ENCODE results near the gene TSBP1. TPM values are rescaled to one million over a fixed set of nuclear protein-coding genes. Genes with fewer than 3 reads are reported as not detected.

Gene TSBP1
- total RNA-seq, 1 experiment from 2014 or later = not detected

GRCh38 chr6:32387589-32388340 is 16.1 kb upstream of the TSBP1 start:
- no peak for DNase-seq (ENCODE audit: unreplicated experiment)
- ChIA-PET POLR2A (no interaction called here), CTCF (no interaction called here)
- Mint-ChIP-seq H3K9me3 (ENCODE audit: unreplicated experiment) (no peaks in the 10 kb centered on the region), H3K27me3 (ENCODE audit: insufficient read depth, unreplicated experiment) (peaks cover 81% of the 10 kb centered on the region), H3K4me3 (ENCODE audit: unreplicated experiment) (no peak overlapping the region), H3K4me1 (ENCODE audit: insufficient read depth, unreplicated experiment) (no peaks in the 10 kb centered on the region), H3K27ac (ENCODE audit: low read depth, unreplicated experiment) (no peak overlapping the region), H3K36me3 (ENCODE audit: insufficient read depth, unreplicated experiment) (no peaks in the 10 kb centered on the region)
- no TSS peak for BruUV-seq (replicated peaks)
- TF ChIP-seq CTCF (IDR thresholded peaks at IDR 0.05; ENCODE audit: unreplicated experiment) = no peak
- intact Hi-C loops (cut with micrococcal nuclease) = no loop called here

- no peak for DNase-seq (ENCODE audit: unreplicated experiment)
- H3K9me3 Mint-ChIP-seq (ENCODE audit: unreplicated experiment) = no peaks in the 10 kb centered on the region
- ChIA-PET CTCF (no interaction called here), POLR2A (no interaction called here)
- H3K36me3 Mint-ChIP-seq (ENCODE audit: insufficient read depth, unreplicated experiment) = no peaks in the 10 kb centered on the region
- no peak overlapping the region for H3K4me3 Mint-ChIP-seq (ENCODE audit: unreplicated experiment)
- intact Hi-C loops (cut with micrococcal nuclease) = no loop called here
- BruUV-seq (replicated peaks) = no TSS peak
- peaks cover 82% of the 10 kb centered on the region for H3K27me3 Mint-ChIP-seq (ENCODE audit: insufficient read depth, unreplicated experiment)
- H3K27ac Mint-ChIP-seq (ENCODE audit: low read depth, unreplicated experiment) = no peak overlapping the region
- no peak for TF ChIP-seq CTCF (IDR thresholded peaks at IDR 0.05; ENCODE audit: unreplicated experiment)
- H3K4me1 Mint-ChIP-seq (ENCODE audit: insufficient read depth, unreplicated experiment) = no peaks in the 10 kb centered on the region
These were observed 14.3 kb upstream of the TSBP1 start for GRCh38 chr6:32386040-32386439.

GRCh38 chr6:32382757-32383420 is 11.2 kb upstream of the TSBP1 start:
- Mint-ChIP-seq H3K36me3 (ENCODE audit: insufficient read depth, unreplicated experiment) (no peaks in the 10 kb centered on the region), H3K4me1 (ENCODE audit: insufficient read depth, unreplicated experiment) (no peaks in the 10 kb centered on the region), H3K27me3 (ENCODE audit: insufficient read depth, unreplicated experiment) (peaks cover 75% of the 10 kb centered on the region), H3K9me3 (ENCODE audit: unreplicated experiment) (no peaks in the 10 kb centered on the region), H3K4me3 (ENCODE audit: unreplicated experiment) (no peak overlapping the region), H3K27ac (ENCODE audit: low read depth, unreplicated experiment) (no peak overlapping the region)
- BruUV-seq (replicated peaks) = no TSS peak
- DNase-seq (ENCODE audit: unreplicated experiment) = no peak
- CTCF ChIA-PET = interaction anchor here (0.7 kb wide), 2 partner anchors 28 to 325 kb away, joined by 3 read pairs; no protein-coding TSS in a partner anchor
- POLR2A ChIA-PET = no interaction called here
- intact Hi-C loops (cut with micrococcal nuclease) = no loop called here
- TF ChIP-seq CTCF (IDR thresholded peaks at IDR 0.05; ENCODE audit: unreplicated experiment) = no peak

- intact Hi-C loops (cut with micrococcal nuclease) = no loop called here
- Mint-ChIP-seq H3K27me3 (ENCODE audit: insufficient read depth, unreplicated experiment) (peaks cover 87% of the 10 kb centered on the region), H3K9me3 (ENCODE audit: unreplicated experiment) (no peaks in the 10 kb centered on the region), H3K27ac (ENCODE audit: low read depth, unreplicated experiment) (no peak overlapping the region), H3K36me3 (ENCODE audit: insufficient read depth, unreplicated experiment) (no peaks in the 10 kb centered on the region), H3K4me1 (ENCODE audit: insufficient read depth, unreplicated experiment) (no peaks in the 10 kb centered on the region), H3K4me3 (ENCODE audit: unreplicated experiment) (no peak overlapping the region)
- CTCF ChIA-PET = no interaction called here
- no peak for DNase-seq (ENCODE audit: unreplicated experiment)
- BruUV-seq (replicated peaks) = no TSS peak
- POLR2A ChIA-PET = no interaction called here
- no peak for TF ChIP-seq CTCF (IDR thresholded peaks at IDR 0.05; ENCODE audit: unreplicated experiment)
These were observed 7.8 kb upstream of the TSBP1 start for GRCh38 chr6:32379545-32379944.

Measured in MCF 10A (cell line).